Measurements from ENCODE around the gene ZBTB7C. TPM values are rescaled to one million over a fixed set of nuclear protein-coding genes. Genes with fewer than 3 reads are reported as not detected.
A peak's percentile ranks its signal among the peaks of the same experiment; 100 is the strongest.

The ZBTB7C gene
- total RNA-seq, 1 donor from 2014 or later = 15.0 TPM

- TF ChIP-seq, protein P1, sequence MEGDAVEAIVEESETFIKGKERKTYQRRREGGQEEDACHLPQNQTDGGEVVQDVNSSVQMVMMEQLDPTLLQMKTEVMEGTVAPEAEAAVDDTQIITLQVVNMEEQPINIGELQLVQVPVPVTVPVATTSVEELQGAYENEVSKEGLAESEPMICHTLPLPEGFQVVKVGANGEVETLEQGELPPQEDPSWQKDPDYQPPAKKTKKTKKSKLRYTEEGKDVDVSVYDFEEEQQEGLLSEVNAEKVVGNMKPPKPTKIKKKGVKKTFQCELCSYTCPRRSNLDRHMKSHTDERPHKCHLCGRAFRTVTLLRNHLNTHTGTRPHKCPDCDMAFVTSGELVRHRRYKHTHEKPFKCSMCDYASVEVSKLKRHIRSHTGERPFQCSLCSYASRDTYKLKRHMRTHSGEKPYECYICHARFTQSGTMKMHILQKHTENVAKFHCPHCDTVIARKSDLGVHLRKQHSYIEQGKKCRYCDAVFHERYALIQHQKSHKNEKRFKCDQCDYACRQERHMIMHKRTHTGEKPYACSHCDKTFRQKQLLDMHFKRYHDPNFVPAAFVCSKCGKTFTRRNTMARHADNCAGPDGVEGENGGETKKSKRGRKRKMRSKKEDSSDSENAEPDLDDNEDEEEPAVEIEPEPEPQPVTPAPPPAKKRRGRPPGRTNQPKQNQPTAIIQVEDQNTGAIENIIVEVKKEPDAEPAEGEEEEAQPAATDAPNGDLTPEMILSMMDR (IDR thresholded peaks at IDR 0.05) = no peak
- no peak for DNase-seq
- H3K27ac ChIP-seq = no peak overlapping the region
- no peak overlapping the region for H3K4me3 ChIP-seq
- intact Hi-C loops (cut with DNase I) = no loop called here
- H3K27me3 ChIP-seq (ENCODE audit: low read depth) = peaks cover 17% of the 10 kb centered on the region
- no peak for ATAC-seq
- H3K9me3 ChIP-seq = no peaks in the 10 kb centered on the region
- H3K36me3 ChIP-seq = no peaks in the 10 kb centered on the region
- peaks cover 9% of the 10 kb centered on the region for H3K4me1 ChIP-seq
Observed at GRCh38 chr18:48413342-48413741, 4.2 kb upstream of the ZBTB7C start.

GRCh38 chr18:48412339-48412929, 3.3 kb upstream of the ZBTB7C start:
- Histone ChIP-seq H3K9me3 (no peaks in the 10 kb centered on the region), H3K36me3 (no peaks in the 10 kb centered on the region), H3K27ac (no peak overlapping the region), H3K4me1 (peaks cover 18% of the 10 kb centered on the region), H3K4me3 (no peak overlapping the region), H3K27me3 (ENCODE audit: low read depth) (peaks cover 26% of the 10 kb centered on the region)
- TF ChIP-seq, protein P1 (IDR thresholded peaks at IDR 0.05) = peak; percentile 74
- DNase-seq (no peak), ATAC-seq (no peak)
- intact Hi-C loops (cut with DNase I) = no loop called here

DNA sequence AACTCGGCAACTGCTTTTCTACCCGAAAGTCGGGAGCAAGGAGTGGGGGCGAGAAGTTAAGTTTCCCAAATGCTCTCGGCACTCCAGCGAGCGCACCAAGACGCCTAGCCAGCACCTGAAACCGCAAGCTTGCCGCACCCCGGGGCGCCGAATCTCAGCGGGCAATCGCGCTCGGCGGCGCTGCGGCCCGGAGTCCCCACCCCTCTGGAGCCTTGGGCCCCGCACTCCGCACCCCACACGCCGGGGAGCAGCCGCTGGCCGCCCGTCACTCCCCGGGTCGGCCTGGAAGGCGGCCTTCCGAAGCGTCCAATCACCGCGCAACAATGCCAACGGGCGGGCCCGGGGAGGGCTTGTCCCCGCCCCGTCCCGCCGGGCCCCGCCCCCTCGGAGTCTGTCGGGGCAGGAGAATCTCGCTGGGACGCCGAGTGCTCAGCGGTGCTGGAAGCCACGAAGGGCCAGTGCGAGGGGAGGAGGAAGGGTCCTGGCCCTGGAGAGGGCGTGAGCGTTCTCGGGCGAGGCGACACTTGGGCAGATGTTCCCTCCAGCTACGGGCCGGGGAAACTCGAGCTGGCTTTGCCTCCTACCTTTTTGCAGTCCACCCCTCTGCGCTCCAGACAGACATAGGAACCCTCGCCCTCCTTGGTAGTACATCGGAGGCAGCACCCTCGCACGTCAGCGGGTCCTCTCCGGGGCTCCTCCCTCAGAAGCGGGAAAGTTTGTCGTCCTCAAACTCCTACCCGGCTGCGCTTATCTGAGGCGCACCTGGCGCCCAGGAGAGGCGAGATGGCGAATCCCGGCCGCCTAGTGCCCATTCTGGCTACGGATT, 1.1 kb upstream of the ZBTB7C start:
- H3K27ac ChIP-seq = peak overlapping the region; percentile 79
- H3K27me3 ChIP-seq (ENCODE audit: low read depth) = peaks cover 34% of the 10 kb centered on the region
- ATAC-seq = peak; percentile 98 to 99
- TF ChIP-seq, protein P1 (IDR thresholded peaks at IDR 0.05) = no peak
- H3K4me3 ChIP-seq = peak overlapping the region; percentile 77
- H3K36me3 ChIP-seq = no peaks in the 10 kb centered on the region
- intact Hi-C loops (cut with DNase I) = no loop called here
- DNase-seq = peak; percentile 94
- no peaks in the 10 kb centered on the region for H3K9me3 ChIP-seq
- peaks cover 25% of the 10 kb centered on the region for H3K4me1 ChIP-seq

DNA sequence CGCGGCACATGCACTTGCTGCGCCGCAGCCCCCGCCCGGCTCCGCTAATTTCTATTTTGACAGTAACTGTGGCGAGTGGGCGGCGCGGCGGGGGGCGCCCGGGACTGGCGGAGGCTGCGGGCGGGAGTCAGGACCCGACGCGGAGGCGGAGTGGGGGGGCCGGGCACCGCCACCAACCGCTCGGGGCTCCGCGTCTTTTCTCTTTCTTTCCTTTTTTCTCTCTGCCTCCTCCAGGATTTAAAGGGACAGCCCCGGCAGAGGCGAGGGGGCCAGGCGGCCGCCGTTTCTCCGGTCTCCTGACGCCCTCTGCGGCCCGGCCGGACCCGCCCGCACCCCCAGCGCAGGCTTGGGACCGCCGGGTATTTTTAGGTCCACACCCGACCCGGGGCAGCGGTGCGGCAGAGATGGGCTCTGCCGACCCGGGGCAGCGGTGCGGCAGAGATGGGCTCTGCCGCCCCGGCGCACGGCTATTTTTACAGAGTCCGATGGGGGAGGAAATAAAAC, 460 bp upstream of the ZBTB7C start:
- Histone ChIP-seq H3K4me3 (peak overlapping the region; percentile 77), H3K27me3 (ENCODE audit: low read depth) (peaks cover 31% of the 10 kb centered on the region), H3K4me1 (peaks cover 25% of the 10 kb centered on the region), H3K9me3 (no peaks in the 10 kb centered on the region), H3K27ac (peak overlapping the region; percentile 79), H3K36me3 (no peaks in the 10 kb centered on the region)
- DNase-seq (peak; percentile 72), ATAC-seq (peak; percentile 61 to 68)
- TF ChIP-seq, protein P1 (IDR thresholded peaks at IDR 0.05) = no peak
- intact Hi-C loops (cut with DNase I) = no loop called here

- no peak for ATAC-seq
- intact Hi-C loops (cut with DNase I) = no loop called here
- H3K4me1 ChIP-seq = peaks cover 25% of the 10 kb centered on the region
- H3K27me3 ChIP-seq (ENCODE audit: low read depth) = peaks cover 31% of the 10 kb centered on the region
- H3K4me3 ChIP-seq = peak overlapping the region; percentile 77
- DNase-seq = peak; percentile 57
- TF ChIP-seq, protein P1 (IDR thresholded peaks at IDR 0.05) = no peak
- H3K27ac ChIP-seq = no peak overlapping the region
- H3K9me3 ChIP-seq = no peaks in the 10 kb centered on the region
- no peaks in the 10 kb centered on the region for H3K36me3 ChIP-seq
Observed at GRCh38 chr18:48408111-48408726, 964 bp downstream of the ZBTB7C start.

All from lower lobe of right lung (tissue), 2 donors.